Trophoblast cell (in vitro differentiated cells and primary cell): ENCODE results near the gene TMEM178B.

Experiments used
- DNase-seq, 2 donors: peaks; one replicate each; pipeline ENCODE4 v3.0.0-alpha.2; 2016
- H2AFZ ChIP-seq: 2 replicates; pipeline ENCODE4 v1.6.1; 2013; ENCODE audit warnings: low read length, moderate library complexity, mild to moderate bottlenecking; ENCODE audit not compliant: insufficient read depth, poor library complexity
- H2AK5ac ChIP-seq: 2 replicates; pipeline ENCODE4 v1.6.1; 2013; ENCODE audit warnings: mild to moderate bottlenecking, low read length
- H2BK120ac ChIP-seq: 2 replicates; pipeline ENCODE4 v1.6.1; 2013; ENCODE audit warnings: low read length, mild to moderate bottlenecking, moderate library complexity; ENCODE audit not compliant: insufficient read depth, poor library complexity
- H2BK12ac ChIP-seq: 2 replicates; pipeline ENCODE4 v1.6.1; 2013; ENCODE audit warnings: mild to moderate bottlenecking, low read length, moderate library complexity
- H2BK5ac ChIP-seq: 2 replicates; pipeline ENCODE4 v1.6.1; 2013; ENCODE audit warnings: low read length, low read depth, moderate library complexity, mild to moderate bottlenecking; ENCODE audit not compliant: poor library complexity
- H3K14ac ChIP-seq: 2 replicates; pipeline ENCODE4 v1.6.1; 2013; ENCODE audit warnings: mild to moderate bottlenecking, low read length
- H3K18ac ChIP-seq: 2 replicates; pipeline ENCODE4 v1.6.1; 2013; ENCODE audit warnings: mild to moderate bottlenecking, low read length
- H3K23ac ChIP-seq: 2 replicates; pipeline ENCODE4 v1.6.1; 2013; ENCODE audit warnings: low read length
- H3K27ac ChIP-seq: 2 replicates; pipeline ENCODE4 v1.5.1; 2013; ENCODE audit warnings: low read depth, mild to moderate bottlenecking, inconsistent platforms, low read length, moderate library complexity
- H3K27me3 ChIP-seq: 2 replicates; pipeline ENCODE4 v1.6.1; 2013; ENCODE audit warnings: inconsistent platforms, mild to moderate bottlenecking, low read length, moderate library complexity; ENCODE audit not compliant: insufficient read depth
- H3K36me3 ChIP-seq, 2 experiments: 1 replicate in 1 of 2; 2 replicates in 1 of 2; pipeline ENCODE4 v1.6.1; 2013; ENCODE audit warnings: low read length in 2 of 2, mild to moderate bottlenecking in 2 of 2, moderate library complexity in 1 of 2; ENCODE audit not compliant: insufficient read depth in 2 of 2, control insufficient read depth in 1 of 2
- H3K4ac ChIP-seq: 2 replicates; pipeline ENCODE4 v1.6.1; 2013; ENCODE audit warnings: low read depth, mild to moderate bottlenecking, low read length, moderate library complexity
- H3K4me1 ChIP-seq, 2 experiments: 1 replicate in 1 of 2; 2 replicates in 1 of 2; pipeline ENCODE4 v1.6.1; 2013; ENCODE audit warnings: low read length in 2 of 2, mild to moderate bottlenecking in 2 of 2, moderate library complexity in 1 of 2; ENCODE audit not compliant: insufficient read depth in 2 of 2, control insufficient read depth in 1 of 2
- H3K4me2 ChIP-seq: 2 replicates; pipeline ENCODE4 v1.6.1; 2013; ENCODE audit warnings: inconsistent platforms, mild to moderate bottlenecking, low read length, moderate library complexity
- H3K4me3 ChIP-seq: 2 replicates; pipeline ENCODE4 v1.5.1; 2013; ENCODE audit warnings: mild to moderate bottlenecking, low read depth, low read length, inconsistent platforms
- H3K79me1 ChIP-seq: one replicate; pipeline ENCODE4 v1.6.1; 2013; ENCODE audit warnings: low read length
- H3K79me2 ChIP-seq: 2 replicates; pipeline ENCODE4 v1.6.1; 2013; ENCODE audit warnings: low read length, mild to moderate bottlenecking; ENCODE audit not compliant: control insufficient read depth, insufficient read depth, poor library complexity
- H3K9ac ChIP-seq: 2 replicates; pipeline ENCODE4 v1.6.1; 2013; ENCODE audit warnings: mild to moderate bottlenecking, low read length
- H3K9me3 ChIP-seq: 2 replicates; pipeline ENCODE4 v1.6.1; 2013; ENCODE audit warnings: low read depth, mild to moderate bottlenecking, control low read depth, inconsistent platforms, low read length; ENCODE audit not compliant: insufficient read depth
- H4K12ac ChIP-seq: 2 replicates; pipeline ENCODE4 v1.6.1; 2013; ENCODE audit warnings: low read depth, mild to moderate bottlenecking, low read length, moderate library complexity
- H4K8ac ChIP-seq: 2 replicates; pipeline ENCODE4 v1.6.1; 2013; ENCODE audit warnings: low read depth, mild to moderate bottlenecking, low read length, moderate library complexity
- H4K91ac ChIP-seq: one replicate; pipeline ENCODE4 v1.6.1; 2013; ENCODE audit warnings: low read depth, mild to moderate bottlenecking, low read length, moderate library complexity
- WGBS: extraction: QIAGEN DNeasy Blood & Tissue Kit; methylation state at CpG from one replicate; pipeline ENCODE4 v1.1.7; 2013; ENCODE audit warnings: missing lambda C conversion rate; ENCODE audit not compliant: insufficient read length, insufficient coverage; ENCODE audit errors: extremely low coverage; 5-methylcytosine and 5-hydroxymethylcytosine counted together

Gene TMEM178B

GRCh38 chr7:141417506-141417905 lies 343.6 kb downstream of the TMEM178B start:
- no CpG with 5 or more reads among the region's 4 CpGs for WGBS
- H3K79me1 ChIP-seq: no peaks in the 10 kb centered on the region
- no peak for DNase-seq
- no peak overlapping the region for H4K8ac ChIP-seq
- H2BK12ac ChIP-seq: no peak overlapping the region
- no peak overlapping the region for H2BK5ac ChIP-seq
- no peak overlapping the region for H3K4me3 ChIP-seq
- no peak overlapping the region for H3K9ac ChIP-seq
- H2BK120ac ChIP-seq: no peak overlapping the region
- H3K27me3 ChIP-seq: no peaks in the 10 kb centered on the region
- no peak overlapping the region for H3K27ac ChIP-seq
- no peaks in the 10 kb centered on the region for H3K79me2 ChIP-seq
- H2AK5ac ChIP-seq: no peak overlapping the region
- no peaks in the 10 kb centered on the region for H3K9me3 ChIP-seq
- no peak overlapping the region for H2AFZ ChIP-seq
- no peak overlapping the region for H3K4ac ChIP-seq
- no peak overlapping the region for H3K14ac ChIP-seq
- H4K91ac ChIP-seq: no peak overlapping the region
- H3K36me3 ChIP-seq: no peaks in the 10 kb centered on the region
- H4K12ac ChIP-seq: no peak overlapping the region
- H3K4me2 ChIP-seq: no peak overlapping the region
- H3K23ac ChIP-seq: no peak overlapping the region
- no peak overlapping the region for H3K18ac ChIP-seq
- no peaks in the 10 kb centered on the region for H3K4me1 ChIP-seq

- Histone ChIP-seq H2AFZ (no peak overlapping the region), H3K4me1 (no peaks in the 10 kb centered on the region), H4K91ac (no peak overlapping the region), H3K79me1 (no peaks in the 10 kb centered on the region), H2BK5ac (no peak overlapping the region), H3K9ac (no peak overlapping the region), H3K18ac (no peak overlapping the region), H3K23ac (no peak overlapping the region), H3K27me3 (no peaks in the 10 kb centered on the region), H4K12ac (no peak overlapping the region), H3K36me3 (no peaks in the 10 kb centered on the region), H3K27ac (no peak overlapping the region), H4K8ac (no peak overlapping the region), H3K4me2 (no peak overlapping the region), H3K14ac (no peak overlapping the region), H2AK5ac (no peak overlapping the region), H3K4ac (no peak overlapping the region), H3K79me2 (no peaks in the 10 kb centered on the region), H3K4me3 (no peak overlapping the region), H2BK12ac (no peak overlapping the region), H2BK120ac (no peak overlapping the region), H3K9me3 (no peaks in the 10 kb centered on the region)
- no CpG with 5 or more reads among the region's 1 CpG for WGBS
- no peak for DNase-seq
These were observed 344.2 kb downstream of the TMEM178B start for GRCh38 chr7:141418066-141418465.

- no peak overlapping the region for H2BK120ac ChIP-seq
- no peaks in the 10 kb centered on the region for H3K36me3 ChIP-seq
- no peak overlapping the region for H3K23ac ChIP-seq
- no peaks in the 10 kb centered on the region for H3K79me2 ChIP-seq
- no peaks in the 10 kb centered on the region for H3K9me3 ChIP-seq
- no peak overlapping the region for H4K91ac ChIP-seq
- H2AFZ ChIP-seq: no peak overlapping the region
- H2BK12ac ChIP-seq: no peak overlapping the region
- no peak overlapping the region for H3K4me2 ChIP-seq
- H2BK5ac ChIP-seq: no peak overlapping the region
- no peak overlapping the region for H3K27ac ChIP-seq
- H3K18ac ChIP-seq: no peak overlapping the region
- no peak overlapping the region for H3K4me3 ChIP-seq
- no peak overlapping the region for H3K14ac ChIP-seq
- no peaks in the 10 kb centered on the region for H3K4me1 ChIP-seq
- H4K8ac ChIP-seq: no peak overlapping the region
- H3K9ac ChIP-seq: no peak overlapping the region
- H2AK5ac ChIP-seq: no peak overlapping the region
- no peak overlapping the region for H4K12ac ChIP-seq
- H3K79me1 ChIP-seq: no peaks in the 10 kb centered on the region
- no peak overlapping the region for H3K4ac ChIP-seq
- no peaks in the 10 kb centered on the region for H3K27me3 ChIP-seq
- no peak for DNase-seq
- no CpG with 5 or more reads among the region's 2 CpGs for WGBS
These were observed 347.4 kb downstream of the TMEM178B start for GRCh38 chr7:141421306-141421705.

- no peaks in the 10 kb centered on the region for H3K79me2 ChIP-seq
- no peak overlapping the region for H2BK12ac ChIP-seq
- H2AK5ac ChIP-seq: no peak overlapping the region
- H3K4me3 ChIP-seq: no peak overlapping the region
- H2BK120ac ChIP-seq: no peak overlapping the region
- H3K27ac ChIP-seq: no peak overlapping the region
- H3K14ac ChIP-seq: no peak overlapping the region
- H3K36me3 ChIP-seq: no peaks in the 10 kb centered on the region
- H3K23ac ChIP-seq: no peak overlapping the region
- no peak overlapping the region for H3K4ac ChIP-seq
- no peak for DNase-seq
- H4K91ac ChIP-seq: no peak overlapping the region
- H3K27me3 ChIP-seq: no peaks in the 10 kb centered on the region
- H3K9me3 ChIP-seq: no peaks in the 10 kb centered on the region
- no peaks in the 10 kb centered on the region for H3K4me1 ChIP-seq
- no peak overlapping the region for H4K12ac ChIP-seq
- H4K8ac ChIP-seq: no peak overlapping the region
- no peak overlapping the region for H2BK5ac ChIP-seq
- H3K79me1 ChIP-seq: no peaks in the 10 kb centered on the region
- no peak overlapping the region for H3K4me2 ChIP-seq
- no peak overlapping the region for H3K18ac ChIP-seq
- no peak overlapping the region for H2AFZ ChIP-seq
- no peak overlapping the region for H3K9ac ChIP-seq
These were observed 353.3 kb downstream of the TMEM178B start for GRCh38 chr7:141427134-141427533.
